ENCODE data around the gene ALG1. TPM values are rescaled to one million over a fixed set of nuclear protein-coding genes. Genes with fewer than 3 reads are reported as not detected.

The ALG1 gene
- total RNA-seq, 1 experiment from 2014 or later, result 29.1 TPM

- TF ChIP-seq CTCF (IDR thresholded peaks at IDR 0.05; ENCODE audit: unreplicated experiment), result no peak
- intact Hi-C loops (cut with micrococcal nuclease), result no loop called here
- ChIA-PET POLR2A (interaction anchor here (0.6 kb wide), 1 partner anchor 149 kb away, joined by 3 read pairs; no protein-coding TSS in a partner anchor), CTCF (no interaction called here)
- Mint-ChIP-seq H3K4me3 (ENCODE audit: unreplicated experiment) (no peak overlapping the region), H3K36me3 (ENCODE audit: insufficient read depth, unreplicated experiment) (no peaks in the 10 kb centered on the region), H3K4me1 (ENCODE audit: insufficient read depth, unreplicated experiment) (no peaks in the 10 kb centered on the region), H3K27me3 (ENCODE audit: insufficient read depth, unreplicated experiment) (peaks cover 20% of the 10 kb centered on the region), H3K9me3 (ENCODE audit: unreplicated experiment) (no peaks in the 10 kb centered on the region), H3K27ac (ENCODE audit: low read depth, unreplicated experiment) (no peak overlapping the region)
- BruUV-seq (replicated peaks), result no TSS peak
- DNase-seq (ENCODE audit: unreplicated experiment), result no peak
These were observed 16.5 kb upstream of the ALG1 start for GRCh38 chr16:5054876-5055865.

GRCh38 chr16:5056352-5056751, 15.3 kb upstream of the ALG1 start:
- CTCF ChIA-PET, result no interaction called here
- Mint-ChIP-seq H3K4me1 (ENCODE audit: insufficient read depth, unreplicated experiment) (no peaks in the 10 kb centered on the region), H3K36me3 (ENCODE audit: insufficient read depth, unreplicated experiment) (no peaks in the 10 kb centered on the region), H3K9me3 (ENCODE audit: unreplicated experiment) (no peaks in the 10 kb centered on the region), H3K27me3 (ENCODE audit: insufficient read depth, unreplicated experiment) (peaks cover 13% of the 10 kb centered on the region), H3K27ac (ENCODE audit: low read depth, unreplicated experiment) (no peak overlapping the region), H3K4me3 (ENCODE audit: unreplicated experiment) (no peak overlapping the region)
- POLR2A ChIA-PET, result no interaction called here
- BruUV-seq (replicated peaks), result no TSS peak
- intact Hi-C loops (cut with micrococcal nuclease), result no loop called here
- TF ChIP-seq CTCF (IDR thresholded peaks at IDR 0.05; ENCODE audit: unreplicated experiment), result peak; percentile 17
- DNase-seq (ENCODE audit: unreplicated experiment), result peak; percentile 37

GRCh38 chr16:5058476-5058875, 13.2 kb upstream of the ALG1 start:
- CTCF ChIA-PET, result interaction anchor here (0.6 to 1.5 kb wide), 2 partner anchors 33 to 103 kb away, joined by 3 to 8 read pairs; no protein-coding TSS in a partner anchor
- peaks cover 26% of the 10 kb centered on the region for H3K27me3 Mint-ChIP-seq (ENCODE audit: insufficient read depth, unreplicated experiment)

More at GRCh38 chr16:5058476-5058875, 13.2 kb upstream of the ALG1 start:
- intact Hi-C loops (cut with micrococcal nuclease), result no loop called here
- Mint-ChIP-seq H3K27ac (ENCODE audit: low read depth, unreplicated experiment) (no peak overlapping the region), H3K9me3 (ENCODE audit: unreplicated experiment) (no peaks in the 10 kb centered on the region), H3K4me1 (ENCODE audit: insufficient read depth, unreplicated experiment) (no peaks in the 10 kb centered on the region), H3K36me3 (ENCODE audit: insufficient read depth, unreplicated experiment) (no peaks in the 10 kb centered on the region), H3K4me3 (ENCODE audit: unreplicated experiment) (no peak overlapping the region)
- no TSS peak for BruUV-seq (replicated peaks)
- POLR2A ChIA-PET, result no interaction called here
- no peak for TF ChIP-seq CTCF (IDR thresholded peaks at IDR 0.05; ENCODE audit: unreplicated experiment)
- DNase-seq (ENCODE audit: unreplicated experiment), result no peak
